ENCODE data around the gene GADL1.

DNA sequence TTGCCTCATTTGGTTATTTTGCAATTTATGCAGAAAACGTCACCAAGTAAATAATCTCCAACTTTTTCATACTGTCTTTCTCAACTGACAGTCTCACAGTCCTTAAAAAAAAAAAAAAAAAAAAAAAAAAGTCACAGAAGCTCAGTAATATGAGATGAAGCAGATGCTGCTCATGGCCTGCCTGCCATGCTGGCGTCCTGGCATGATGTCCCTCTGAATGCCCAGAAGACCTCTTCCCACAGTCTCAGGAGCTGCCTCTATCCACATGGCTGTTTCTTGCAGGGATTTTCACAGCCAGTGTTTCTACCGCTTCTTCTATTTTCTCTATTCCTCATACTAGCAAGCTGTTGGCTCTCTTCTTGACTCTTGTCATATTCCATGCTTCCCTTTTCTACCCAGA is 200.3 kb downstream of the GADL1 start:
- TF ChIP-seq POLR2AphosphoS5 (IDR thresholded peaks at IDR 0.05; ENCODE audit: low read depth, low read length), result no peak
- TF ChIP-seq TAF1 (IDR thresholded peaks at IDR 0.05; ENCODE audit: borderline replicate concordance, insufficient read depth, low read length), result no peak

Data from PFSK-1 (cell line).